Measurements from ENCODE around the gene JAG1.

DNA sequence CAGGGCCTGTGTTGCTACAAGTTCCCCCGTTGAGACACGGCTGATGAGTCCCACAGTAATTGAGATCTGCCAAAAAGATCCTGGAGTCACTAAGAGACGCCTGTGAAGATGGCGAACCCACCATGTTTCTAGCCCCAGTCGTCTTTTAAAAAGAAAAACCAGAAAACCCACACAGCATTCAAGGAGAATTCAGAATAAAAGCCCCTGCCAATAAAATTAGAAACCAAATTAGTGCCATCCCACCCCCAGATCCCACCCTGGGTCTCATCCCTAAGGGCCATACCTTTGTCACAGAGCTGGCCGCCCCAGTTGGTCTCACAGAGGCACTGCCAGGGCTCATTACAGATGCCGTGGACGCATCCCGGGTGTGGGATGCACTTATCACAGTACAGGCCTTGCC is 21.6 kb downstream of the JAG1 start:
- TF ChIP-seq ZNF274 (IDR thresholded peaks at IDR 0.05; ENCODE audit: low read depth, low read length) (no peak), YY1 (IDR thresholded peaks at IDR 0.05; ENCODE audit: insufficient read depth, insufficient read length) (no peak)

All from NT2/D1 (cell line).